GM12878 (cell line): ENCODE data around the gene TSKU. TPM values are rescaled to one million over a fixed set of nuclear protein-coding genes. Genes with fewer than 3 reads are reported as not detected.

Experiments used
- ATAC-seq: fragments of 200-7000 bp; cut with Tn5 transposase; 3 replicates; pipeline ENCODE4 v1.9.1; 2020; ENCODE audit warnings: mild to moderate bottlenecking, moderate library complexity
- BruUV-seq: library from RNA; stranded (reverse); fragments of 400-500 nt; replicated peaks from 2 replicates; lab custom pipeline; 2021; lab: Mats Ljungman, UMichigan
- CTCF ChIA-PET: fragments of 300-600 bp; sonication (Branson Sonifier 250); formaldehyde crosslinking; extraction: SDS; loops from one replicate; lab custom pipeline; 2021; ENCODE audit warnings: inconsistent platforms; lab: Yijun Ruan, JAX
- POLR2A ChIA-PET: fragments of 350-600 bp; formaldehyde crosslinking; extraction: SDS; loops from one replicate; lab custom pipeline; 2021; ENCODE audit warnings: inconsistent platforms; lab: Charles Lee
- RAD21 ChIA-PET: fragments of 300-600 bp; sonication (Branson Sonifier 250); formaldehyde crosslinking; loops from one replicate; lab custom pipeline; 2023; ENCODE audit warnings: antibody characterized with exemption; ENCODE audit not compliant: unreplicated experiment; lab: Charles Lee
- SMC1A ChIA-PET: fragments of 300-600 bp; sonication (Branson Sonifier 250); formaldehyde crosslinking; loops from one replicate; lab custom pipeline; 2023; ENCODE audit not compliant: unreplicated experiment, uncharacterized antibody; lab: Charles Lee
- DNase-seq: peaks from one replicate; pipeline ENCODE4 v3.0.0-alpha.2; 2011; ENCODE audit warnings: low read depth, low spot score
- FAIRE-seq: peaks from 3 replicates; lab custom pipeline; 2011; peaks lifted over from hg19 to GRCh38; lab: Jason Lieb, UNC
- H2AFZ ChIP-seq: 2 replicates; pipeline ENCODE4 v1.6.0; 2011; ENCODE audit warnings: low read depth, low read length, control low read depth; ENCODE audit not compliant: control insufficient read depth
- H3K27ac ChIP-seq: 2 replicates; pipeline ENCODE4 v1.5.1; 2011; ENCODE audit warnings: control low read depth; ENCODE audit not compliant: control insufficient read depth, insufficient read depth
- H3K27me3 ChIP-seq, 2 experiments: replicated peaks in 1 of 2; 2 replicates each; pipeline versions ENCODE4 v1.6.0 to v1.6.1; 2011; ENCODE audit warnings: low read length in 1 of 2; ENCODE audit not compliant: control insufficient read depth in 2 of 2, insufficient read depth in 2 of 2
- H3K36me3 ChIP-seq, 2 experiments: 2 replicates each; pipeline ENCODE4 v1.5.1; 2011; ENCODE audit warnings: low read length in 1 of 2; ENCODE audit not compliant: control insufficient read depth in 2 of 2, insufficient read depth in 2 of 2
- H3K4me1 ChIP-seq: 2 replicates; pipeline ENCODE4 v1.6.1; 2011; ENCODE audit warnings: mild to moderate bottlenecking, low read length, moderate library complexity, mixed read lengths; ENCODE audit not compliant: control insufficient read depth, insufficient read depth
- H3K4me2 ChIP-seq: 2 replicates; pipeline ENCODE4 v1.6.0; 2011; ENCODE audit warnings: control low read depth; ENCODE audit not compliant: control insufficient read depth, insufficient read depth
- H3K4me3 ChIP-seq: fragments of 200-600 bp; sonication (generic); 2 replicates; pipeline ENCODE4 v1.5.1; 2016
- H3K79me2 ChIP-seq: 2 replicates; pipeline ENCODE4 v1.6.0; 2011; ENCODE audit warnings: low read length; ENCODE audit not compliant: control insufficient read depth, insufficient read depth
- H3K9ac ChIP-seq: 2 replicates; pipeline ENCODE4 v1.8.0; 2011; ENCODE audit warnings: low read length, control low read depth, mixed read lengths; ENCODE audit not compliant: control insufficient read depth, insufficient read depth
- H3K9me3 ChIP-seq: replicated peaks from 3 replicates; pipeline ENCODE4 v1.5.1; 2011; ENCODE audit warnings: mild to moderate bottlenecking, low read length; ENCODE audit not compliant: control insufficient read depth, insufficient read depth
- H4K20me1 ChIP-seq: 2 replicates; pipeline ENCODE4 v1.6.0; 2011; ENCODE audit not compliant: control insufficient read depth, insufficient read depth
- CBFB ChIP-seq: IDR thresholded peaks from 2 replicates; pipeline ENCODE4 v1.6.1; 2016; ENCODE audit warnings: antibody characterized with exemption, low read depth
- HDAC2 ChIP-seq: fragments of 200-600 bp; sonication (generic); IDR thresholded peaks from 2 replicates; pipeline ENCODE4 v1.6.1; 2017
- NFYB ChIP-seq: IDR thresholded peaks from 2 replicates; pipeline ENCODE4 v1.6.1; 2011; ENCODE audit warnings: low read depth, mild to moderate bottlenecking, low read length, improper control_type of control experiment, moderate library complexity; ENCODE audit not compliant: insufficient read depth
- RAD21 ChIP-seq: IDR thresholded peaks from 2 replicates; pipeline ENCODE4 v1.6.1; 2011; ENCODE audit warnings: mild to moderate bottlenecking, low read depth, low read length, moderate library complexity; ENCODE audit not compliant: insufficient read depth
- ZBTB33 ChIP-seq: fragments of 450-650 bp; IDR thresholded peaks from 2 replicates; pipeline ENCODE4 v1.6.1; 2017; ENCODE audit warnings: mild to moderate bottlenecking
- ZNF217 ChIP-seq: fragments of 450-650 bp; IDR thresholded peaks from 2 replicates; pipeline ENCODE4 v1.6.1; 2017; ENCODE audit warnings: antibody characterized with exemption, mild to moderate bottlenecking
- WGBS: methylation state at CpG from one replicate; pipeline ENCODE4 v1.1.6; 2016; ENCODE audit warnings: low lambda C conversion rate; ENCODE audit not compliant: insufficient replicate concordance, insufficient coverage; ENCODE audit errors: missing lambda C conversion rate; 5-methylcytosine and 5-hydroxymethylcytosine counted together
- in situ Hi-C: fragments of 300-500 bp; cut with MboI; formaldehyde crosslinking; loops from 9 replicates; pipeline ENCODE4 v1.14.3; 2018; ENCODE audit warnings: mixed read lengths
- intact Hi-C: fragments of 100-400 bp; cut with micrococcal nuclease; formaldehyde crosslinking; loops from one replicate; pipeline ENCODE4 v1.14.2; 2022; ENCODE audit not compliant: unreplicated experiment
- polyA plus RNA-seq, 11 experiments: library from polyadenylated mRNA; depleted of rRNA in 4 of 11; unstranded in 6 of 11; stranded (reverse) in 5 of 11; fragments of >200 nt; fragmentation: Nextera tagmentation in 4 of 11; fragmentation: Illumina TruSeq in 1 of 11; extraction: Ambion mirVana in 4 of 11; extraction: Trizol in 1 of 11; gene quantifications; 1 replicate in 1 of 11; 2 replicates in 10 of 11; pipeline versions ENCODE4 v1.2.1 to v1.2.3, GENCODE V29; 2011 to 2016; ENCODE audit warnings: inconsistent platforms in 2 of 11, missing spikeins in 2 of 11, low read depth in 1 of 11
- total RNA-seq, 4 experiments: library from RNA; depleted of rRNA in 3 of 4; stranded (reverse); fragments of >200 nt in 3 of 4; fragmentation: Illumina TruSeq in 1 of 4; extraction: Trizol in 1 of 4; gene quantifications; 2 replicates each; pipeline versions ENCODE4 v1.2.1 to v1.2.3, GENCODE V29; 2013 to 2021

Gene TSKU
- total and polyA plus RNA-seq, 10 of the 15 experiments (the other 5 are each of a cell fraction or from before 2014, with no cell fraction given) = 0.04 to 1.5 (median 0.62) TPM

GRCh38 chr11:76841923-76842452, 58.8 kb downstream of the TSKU start:
- no peak overlapping the region for H3K9ac ChIP-seq
- ATAC-seq (no peak), DNase-seq (no peak), FAIRE-seq (no peak)
- WGBS = 56% methylated on average over 4 of the region's 4 CpGs
- no peak for TF ChIP-seq ZBTB33
- no peak for TF ChIP-seq CBFB
- TF ChIP-seq HDAC2 = no peak
- no peak for TF ChIP-seq ZNF217
- CTCF ChIA-PET = no interaction called here
- H3K4me1 ChIP-seq = no peaks in the 10 kb centered on the region
- no peaks in the 10 kb centered on the region for H4K20me1 ChIP-seq
- in situ Hi-C loops = no loop called here
- H3K9me3 ChIP-seq = no peaks in the 10 kb centered on the region
- peaks cover 0 to 1% of the 10 kb centered on the region in 2 experiments; a peak in 1 of 4 replicates for H3K27me3 ChIP-seq
- SMC1A ChIA-PET = interaction anchor here (2.6 kb wide), 1 partner anchor 77 kb away, joined by 8 read pairs; no protein-coding TSS in a partner anchor
- no peak overlapping the region for H3K4me2 ChIP-seq
- H3K36me3 ChIP-seq = no peaks in the 10 kb centered on the region
- no peaks in the 10 kb centered on the region for H3K79me2 ChIP-seq
- H2AFZ ChIP-seq = no peak overlapping the region
- no TSS peak for BruUV-seq
- H3K4me3 ChIP-seq = no peak overlapping the region
- intact Hi-C loops = no loop called here
- RAD21 ChIA-PET = no interaction called here
- POLR2A ChIA-PET = no interaction called here
- no peak overlapping the region for H3K27ac ChIP-seq

- no peaks in the 10 kb centered on the region for H3K27me3 ChIP-seq
- in situ Hi-C loops (no loop called here), intact Hi-C loops (no loop called here)
- FAIRE-seq (no peak), ATAC-seq (no peak), DNase-seq (no peak)
- no peak overlapping the region for H3K4me2 ChIP-seq
- no peaks in the 10 kb centered on the region for H3K9me3 ChIP-seq
- no peaks in the 10 kb centered on the region for H3K36me3 ChIP-seq
- ChIA-PET POLR2A (no interaction called here), RAD21 (no interaction called here), SMC1A (no interaction called here), CTCF (interaction anchor here (0.6 to 1.4 kb wide), 2 partner anchors 74 to 405 kb away, joined by 3 to 5 read pairs; no protein-coding TSS in a partner anchor)
- H3K9ac ChIP-seq = no peak overlapping the region
- no peaks in the 10 kb centered on the region for H3K4me1 ChIP-seq
- no TSS peak for BruUV-seq
- H3K4me3 ChIP-seq = no peak overlapping the region
- 65% methylated on average over 3 of the region's 3 CpGs for WGBS
- no peak overlapping the region for H2AFZ ChIP-seq
- no peak overlapping the region for H3K27ac ChIP-seq
- H3K79me2 ChIP-seq = no peaks in the 10 kb centered on the region
- no peaks in the 10 kb centered on the region for H4K20me1 ChIP-seq
- TF ChIP-seq RAD21 (no peak), NFYB (peak; percentile 62)
Observed at GRCh38 chr11:76843907-76844306, 60.8 kb downstream of the TSKU start.
